RWPE1 (cell line): ENCODE data around the gene MAPK1IP1L.
"Not testable (repeated sequence)": the region's sequence is repeated elsewhere in the genome, so short reads cannot be mapped to it uniquely, and the experiment has no call there.

Experiments
- CTCF ChIA-PET: fragments of 350-600 bp; sonication (Branson Sonifier 250); formaldehyde crosslinking; extraction: SDS; loops from one replicate; lab custom pipeline; 2021; lab: Yijun Ruan, JAX
- POLR2A ChIA-PET: fragments of 400-600 bp; formaldehyde crosslinking; extraction: SDS; loops from one replicate; lab custom pipeline; 2020; ENCODE audit warnings: antibody characterized with exemption; ENCODE audit not compliant: low non-redundant PET; lab: Yijun Ruan, JAX
- DNase-seq: peaks from one replicate; pipeline ENCODE4 v3.0.0; 2012; ENCODE audit warnings: low spot score
- H3K27ac ChIP-seq: fragments of 450-650 bp; 2 replicates; pipeline ENCODE4 v1.5.1; 2017
- TF ChIP-seq, protein P1 (sequence below): fragments of 450-650 bp; conservative IDR thresholded peaks from 2 replicates; pipeline ENCODE4 v1.5.1; 2017; ENCODE audit warnings: low read depth, mild to moderate bottlenecking

MAPK1IP1L gene

DNA sequence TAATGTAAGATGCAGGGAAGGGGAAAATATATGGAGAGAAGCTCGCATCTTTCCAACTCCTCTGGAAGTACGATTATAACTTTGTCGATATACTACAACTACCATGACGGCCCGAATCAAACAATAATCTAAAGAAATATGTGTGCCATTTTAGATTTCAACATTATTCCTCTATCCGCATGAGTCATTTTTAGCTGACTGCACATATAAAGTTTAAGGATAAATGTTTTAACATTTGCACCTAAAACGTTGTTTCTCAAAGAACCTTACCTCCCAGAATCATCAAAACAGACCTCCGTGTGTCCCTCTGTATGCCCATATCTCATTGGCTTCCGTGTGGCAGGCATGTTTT lies 25.0 kb upstream of the MAPK1IP1L start:
- peak overlapping the region; percentile 86 for H3K27ac ChIP-seq
- ChIA-PET CTCF (interaction anchor here (0.5 to 2.0 kb wide), 3 partner anchors 25 to 462 kb away, joined by 3 to 8 read pairs (median 4); partner anchors contain the start of gene MAPK1IP1L), POLR2A (interaction anchor here (0.8 kb wide), 1 partner anchor 11 kb away, joined by 3 read pairs; no protein-coding TSS in a partner anchor)
- TF ChIP-seq, protein P1, sequence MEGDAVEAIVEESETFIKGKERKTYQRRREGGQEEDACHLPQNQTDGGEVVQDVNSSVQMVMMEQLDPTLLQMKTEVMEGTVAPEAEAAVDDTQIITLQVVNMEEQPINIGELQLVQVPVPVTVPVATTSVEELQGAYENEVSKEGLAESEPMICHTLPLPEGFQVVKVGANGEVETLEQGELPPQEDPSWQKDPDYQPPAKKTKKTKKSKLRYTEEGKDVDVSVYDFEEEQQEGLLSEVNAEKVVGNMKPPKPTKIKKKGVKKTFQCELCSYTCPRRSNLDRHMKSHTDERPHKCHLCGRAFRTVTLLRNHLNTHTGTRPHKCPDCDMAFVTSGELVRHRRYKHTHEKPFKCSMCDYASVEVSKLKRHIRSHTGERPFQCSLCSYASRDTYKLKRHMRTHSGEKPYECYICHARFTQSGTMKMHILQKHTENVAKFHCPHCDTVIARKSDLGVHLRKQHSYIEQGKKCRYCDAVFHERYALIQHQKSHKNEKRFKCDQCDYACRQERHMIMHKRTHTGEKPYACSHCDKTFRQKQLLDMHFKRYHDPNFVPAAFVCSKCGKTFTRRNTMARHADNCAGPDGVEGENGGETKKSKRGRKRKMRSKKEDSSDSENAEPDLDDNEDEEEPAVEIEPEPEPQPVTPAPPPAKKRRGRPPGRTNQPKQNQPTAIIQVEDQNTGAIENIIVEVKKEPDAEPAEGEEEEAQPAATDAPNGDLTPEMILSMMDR, result no peak
- DNase-seq, result no peak

DNA sequence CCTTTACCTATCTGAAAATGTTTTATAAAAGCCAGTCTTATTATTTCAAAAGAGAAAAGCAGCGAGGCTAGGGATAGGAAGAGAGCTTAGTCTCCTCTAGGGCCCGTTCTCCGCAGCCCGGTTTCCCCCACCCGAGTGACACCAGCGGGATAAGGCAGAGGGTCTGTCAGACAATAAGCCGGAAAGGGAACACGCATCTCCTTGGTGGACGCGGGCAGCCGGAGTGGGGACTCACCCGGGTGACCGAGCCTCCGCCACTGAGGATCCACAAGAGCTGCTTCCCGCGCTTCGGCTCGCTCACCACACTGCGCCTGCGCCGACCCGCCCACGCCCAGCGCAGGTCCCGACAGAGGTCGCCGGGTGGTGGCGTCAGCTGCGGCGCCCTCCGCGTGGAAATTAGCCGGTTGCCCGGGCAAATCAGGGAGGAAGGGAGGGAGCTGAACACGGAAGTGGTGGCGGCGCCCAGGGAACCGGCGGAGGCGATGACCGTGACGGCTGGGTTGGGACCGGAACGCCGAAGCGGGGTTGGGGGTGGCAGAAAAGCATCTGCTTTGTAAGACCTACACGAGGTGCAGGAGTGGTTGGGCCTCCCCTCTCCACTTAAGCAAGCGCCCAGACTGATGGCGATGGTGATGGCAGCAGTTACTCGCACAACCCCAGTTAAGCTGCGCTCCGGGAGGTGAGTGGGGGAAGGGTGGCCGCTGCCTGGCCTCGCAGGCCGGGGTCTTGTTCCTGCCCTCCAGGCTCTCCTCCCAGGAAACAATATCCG lies 24.5 kb upstream of the MAPK1IP1L start, which contains the start of the genes SOCS4 and WDHD1:
TSS of gene SOCS4 (plus strand) at position 444 of the 769 bp plus-strand sequence. CDS start 15,806 bp downstream, outside the sequence.
TSS of gene WDHD1 (minus strand) at position 307 of the 769 bp plus-strand sequence. CDS start 312 bp downstream, outside the sequence.
- CTCF ChIA-PET, result interaction anchor here (0.5 to 2.0 kb wide), 5 partner anchors 11 to 461 kb away, joined by 3 to 8 read pairs (median 4); partner anchors contain the start of gene MAPK1IP1L
- TF ChIP-seq, protein P1, result no peak
- POLR2A ChIA-PET, result interaction anchor here (0.8 to 1.0 kb wide), 3 partner anchors 12 to 25 kb away, joined by 3 read pairs; no protein-coding TSS in a partner anchor
- H3K27ac ChIP-seq, result peak within 1 kb of the TSS; percentile 86
- DNase-seq, result peak; percentile 93

DNA sequence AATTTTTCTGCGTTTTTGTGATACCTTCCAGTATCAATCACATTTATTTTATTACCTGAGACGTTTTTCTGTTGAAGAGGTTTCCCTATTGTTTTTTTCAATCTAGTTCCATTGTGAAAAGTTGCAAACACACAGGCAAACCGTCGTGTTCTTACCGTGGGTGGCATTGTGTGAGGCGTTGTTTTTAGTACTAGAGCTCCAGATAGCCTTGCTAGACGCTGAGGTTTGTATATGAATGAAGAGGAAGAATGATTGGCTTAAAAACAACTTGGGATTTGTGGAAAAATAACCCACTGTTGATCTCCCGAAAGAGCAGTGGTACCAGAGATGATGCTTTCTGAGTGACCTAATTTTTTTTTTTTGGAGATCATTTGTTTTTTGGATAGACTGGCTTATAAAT lies 23.4 kb upstream of the MAPK1IP1L start:
- no peak overlapping the region for H3K27ac ChIP-seq
- ChIA-PET CTCF (interaction anchor here (0.7 kb wide), 1 partner anchor 65 kb away, joined by 3 read pairs; no protein-coding TSS in a partner anchor), POLR2A (no interaction called here)
- DNase-seq, result no peak
- TF ChIP-seq, protein P1, result no peak

DNA sequence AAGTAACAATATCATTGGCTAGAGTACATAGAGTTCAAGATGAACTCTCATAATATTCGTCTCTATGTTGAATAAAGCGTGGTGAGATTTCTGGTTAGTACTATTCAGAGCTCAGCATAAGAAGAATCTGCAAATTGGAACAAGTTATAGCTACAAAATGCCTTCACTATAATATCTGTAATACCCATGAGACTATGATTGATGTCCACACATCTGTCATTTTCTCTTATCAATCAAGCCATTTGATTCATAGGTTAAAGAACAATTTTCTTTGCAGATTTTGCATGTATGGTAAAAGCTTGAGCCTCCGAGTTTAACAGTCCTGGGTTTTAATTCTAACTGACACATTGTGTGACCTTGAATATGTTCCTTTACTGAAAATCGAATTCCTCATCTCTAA lies 23.0 kb upstream of the MAPK1IP1L start:
- H3K27ac ChIP-seq, result no peak overlapping the region
- ChIA-PET CTCF (interaction anchor here (0.7 kb wide), 1 partner anchor 65 kb away, joined by 3 read pairs; no protein-coding TSS in a partner anchor), POLR2A (no interaction called here)
- TF ChIP-seq, protein P1, result no peak
- DNase-seq, result no peak

DNA sequence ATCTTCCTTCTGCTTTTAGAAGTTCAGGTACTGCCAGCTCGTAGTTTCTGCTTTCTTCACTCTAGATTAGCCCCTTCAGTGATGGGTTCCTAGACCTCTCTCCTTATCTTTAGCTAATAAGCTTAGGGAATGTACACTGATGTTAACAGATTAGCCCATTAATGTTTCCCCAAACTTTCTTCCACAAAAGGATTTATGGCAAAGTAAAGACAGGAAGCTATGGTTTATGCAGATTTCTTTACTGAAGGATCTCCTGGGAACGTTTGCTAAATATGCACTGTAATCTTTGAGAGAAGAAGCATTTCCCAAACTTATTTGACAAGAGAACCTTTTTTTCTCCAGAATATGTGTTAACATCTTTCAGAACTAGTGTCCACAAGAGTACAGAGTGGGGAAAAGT lies 20.3 kb upstream of the MAPK1IP1L start:
- POLR2A ChIA-PET, result no interaction called here
- no peak for DNase-seq
- CTCF ChIA-PET, result interaction anchor here (1.0 to 1.5 kb wide), 2 partner anchors 12 to 20 kb away, joined by 3 to 7 read pairs; no protein-coding TSS in a partner anchor
- H3K27ac ChIP-seq, result no peak overlapping the region
- TF ChIP-seq, protein P1, result no peak

DNA sequence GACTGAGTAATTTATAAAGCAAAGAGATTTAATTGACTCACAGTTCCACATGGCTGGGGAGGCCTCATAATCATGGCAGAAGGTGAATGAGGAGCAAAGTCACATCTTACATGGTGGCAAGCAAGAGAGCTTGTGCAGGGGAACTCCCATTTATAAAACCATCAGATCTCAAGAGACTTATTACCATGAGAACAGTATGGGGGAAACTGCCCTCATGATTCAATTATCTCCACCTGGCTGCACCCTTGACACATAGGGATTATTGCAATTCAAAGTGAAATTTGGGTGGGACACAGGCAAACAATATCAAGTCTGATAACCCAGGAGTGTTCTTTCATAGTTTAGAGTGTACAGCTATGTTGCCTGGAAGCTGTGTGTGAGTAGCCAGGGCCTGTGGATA lies 13.5 kb upstream of the MAPK1IP1L start:
- CTCF ChIA-PET, result interaction anchor here (0.6 to 1.0 kb wide), 2 partner anchors 11 to 112 kb away, joined by 3 to 5 read pairs; partner anchors contain the start of gene SOCS4
- DNase-seq, H3K27ac ChIP-seq, POLR2A ChIA-PET: not testable (repeated sequence)
